Activated CD8-positive, alpha-beta T cell treated with anti-CD3 and anti-CD28 coated beads for 36 hours (primary cell): ENCODE measurements around the gene SPI1. TPM values are rescaled to one million over a fixed set of nuclear protein-coding genes. Genes with fewer than 3 reads are reported as not detected.

ENCODE experiments used
- ATAC-seq: fragments of 200-7000 bp; cut with Tn5 transposase; one replicate; pipeline ENCODE4 v1.10.0; 2021; ENCODE audit warnings: mild to moderate bottlenecking, moderate library complexity
- CTCF ChIA-PET: fragments of 350-600 bp; sonication (Branson Sonifier 250); formaldehyde crosslinking; loops from one replicate; lab custom pipeline; 2021; ENCODE audit warnings: antibody characterized with exemption; lab: Charles Lee
- POLR2A ChIA-PET: fragments of 350-600 bp; sonication (Branson Sonifier 250); formaldehyde crosslinking; loops from one replicate; lab custom pipeline; 2021; ENCODE audit warnings: antibody characterized with exemption; lab: Charles Lee
- DNase-seq: peaks from one replicate; pipeline ENCODE4 v3.0.0-alpha.2; 2020
- H3K27ac Mint-ChIP-seq: one replicate; pipeline ENCODE4 v1.8.0; 2021; ENCODE audit warnings: mild to moderate bottlenecking, mixed read lengths
- H3K27me3 Mint-ChIP-seq: one replicate; pipeline ENCODE4 v1.8.0; 2021; ENCODE audit warnings: mixed read lengths
- H3K36me3 Mint-ChIP-seq: one replicate; pipeline ENCODE4 v1.8.0; 2021; ENCODE audit warnings: low read depth, mixed read lengths
- H3K4me1 Mint-ChIP-seq: one replicate; pipeline ENCODE4 v1.8.0; 2021; ENCODE audit warnings: low read depth, mixed read lengths
- H3K4me3 Mint-ChIP-seq: one replicate; pipeline ENCODE4 v1.8.0; 2021; ENCODE audit warnings: mild to moderate bottlenecking, moderate library complexity, mixed read lengths
- H3K9me3 Mint-ChIP-seq: one replicate; pipeline ENCODE4 v1.8.0; 2021; ENCODE audit warnings: mixed read lengths
- intact Hi-C: fragments of 100-400 bp; cut with micrococcal nuclease; formaldehyde crosslinking; loops from one replicate; pipeline ENCODE4 v1.10.0; 2022
- total RNA-seq, 2 experiments: library from RNA; stranded (reverse); gene quantifications; one replicate each; pipeline ENCODE4 v1.2.3, GENCODE V29; 2021
- TF ChIP-seq, protein P1 (sequence below): fragments of 200-600 bp; IDR thresholded peaks from one replicate; pipeline ENCODE4 v1.8.0; 2022; ENCODE audit warnings: antibody characterized with exemption, mild to moderate bottlenecking

The SPI1 gene
- total RNA-seq, 2 experiments from 2014 or later: 0.25 TPM; not detected in 1

DNA sequence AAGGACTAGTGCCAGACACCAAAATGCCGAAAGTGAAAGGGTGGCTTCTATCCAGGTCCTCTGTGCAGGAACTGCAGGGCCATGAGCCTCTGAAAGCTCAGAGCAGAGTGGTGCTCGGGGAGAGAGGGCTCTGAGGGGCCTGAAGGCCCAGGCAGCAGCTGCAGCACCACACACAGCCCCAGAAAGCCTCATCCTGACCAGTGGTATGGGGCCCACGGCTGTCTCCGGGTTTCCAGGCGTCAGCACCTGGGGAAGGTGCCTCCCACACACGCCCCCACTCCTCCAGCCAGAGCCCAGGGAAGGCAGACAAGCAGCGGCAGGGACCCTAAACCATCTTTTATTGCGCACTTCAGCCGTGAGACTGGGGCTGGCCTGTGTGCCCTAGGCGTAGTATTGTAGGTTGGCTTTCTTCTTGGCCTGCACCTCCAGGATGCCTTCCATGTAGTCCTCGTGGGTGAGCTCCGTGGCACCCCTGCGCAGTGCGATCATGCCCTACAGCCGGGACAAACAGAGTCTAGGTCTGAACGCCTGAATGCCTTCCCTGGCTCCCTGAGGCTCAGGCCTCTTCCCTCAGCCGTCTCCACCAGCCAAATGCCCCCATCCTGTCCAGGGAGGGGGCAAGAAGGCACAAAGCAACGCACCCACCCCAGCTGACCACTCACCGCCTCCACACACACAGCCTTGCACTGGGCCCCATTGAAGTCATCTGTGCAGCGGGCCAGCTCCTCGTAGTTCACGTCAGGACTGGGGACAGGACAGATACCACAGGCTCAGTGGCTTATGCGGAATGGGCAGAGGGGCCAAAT lies 40.3 kb upstream of the SPI1 start:
- Mint-ChIP-seq H3K9me3 (no peaks in the 10 kb centered on the region), H3K36me3 (peaks cover 40% of the 10 kb centered on the region), H3K27me3 (no peaks in the 10 kb centered on the region), H3K4me1 (peaks cover under 1% of the 10 kb centered on the region), H3K4me3 (no peak overlapping the region), H3K27ac (no peak overlapping the region)
- TF ChIP-seq, protein P1, sequence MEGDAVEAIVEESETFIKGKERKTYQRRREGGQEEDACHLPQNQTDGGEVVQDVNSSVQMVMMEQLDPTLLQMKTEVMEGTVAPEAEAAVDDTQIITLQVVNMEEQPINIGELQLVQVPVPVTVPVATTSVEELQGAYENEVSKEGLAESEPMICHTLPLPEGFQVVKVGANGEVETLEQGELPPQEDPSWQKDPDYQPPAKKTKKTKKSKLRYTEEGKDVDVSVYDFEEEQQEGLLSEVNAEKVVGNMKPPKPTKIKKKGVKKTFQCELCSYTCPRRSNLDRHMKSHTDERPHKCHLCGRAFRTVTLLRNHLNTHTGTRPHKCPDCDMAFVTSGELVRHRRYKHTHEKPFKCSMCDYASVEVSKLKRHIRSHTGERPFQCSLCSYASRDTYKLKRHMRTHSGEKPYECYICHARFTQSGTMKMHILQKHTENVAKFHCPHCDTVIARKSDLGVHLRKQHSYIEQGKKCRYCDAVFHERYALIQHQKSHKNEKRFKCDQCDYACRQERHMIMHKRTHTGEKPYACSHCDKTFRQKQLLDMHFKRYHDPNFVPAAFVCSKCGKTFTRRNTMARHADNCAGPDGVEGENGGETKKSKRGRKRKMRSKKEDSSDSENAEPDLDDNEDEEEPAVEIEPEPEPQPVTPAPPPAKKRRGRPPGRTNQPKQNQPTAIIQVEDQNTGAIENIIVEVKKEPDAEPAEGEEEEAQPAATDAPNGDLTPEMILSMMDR: no peak
- ATAC-seq (no peak), DNase-seq (no peak)
- ChIA-PET CTCF (interaction anchor here (1.4 to 1.6 kb wide), 2 partner anchors 9 to 44 kb away, joined by 4 to 5 read pairs; no protein-coding TSS in a partner anchor), POLR2A (interaction anchor here (1.2 to 2.2 kb wide), 3 partner anchors 9 to 241 kb away, joined by 3 to 15 read pairs (median 9); partner anchors contain the start of genes ARFGAP2 and SLC39A13)
- intact Hi-C loops: no loop called here

DNA sequence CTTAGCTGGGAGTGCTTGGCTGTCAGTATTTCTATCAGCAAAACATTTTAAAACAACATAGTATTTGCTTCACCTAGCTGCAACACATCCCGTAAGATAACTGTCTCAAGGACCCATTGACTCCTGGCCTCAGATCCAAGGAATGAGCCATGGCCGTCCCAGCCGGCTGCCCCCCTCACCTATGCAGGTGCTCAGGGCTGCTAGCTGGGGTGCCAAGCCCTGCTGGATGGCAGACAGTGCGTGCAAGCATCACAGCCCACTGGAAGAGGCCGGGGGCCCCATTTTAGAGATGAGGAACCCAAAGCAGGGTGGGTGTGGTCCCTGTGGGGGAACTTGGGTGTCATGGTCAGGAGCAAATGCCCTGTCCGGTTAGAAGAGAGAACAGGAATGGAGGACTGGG lies 39.4 kb upstream of the SPI1 start:
- no peak overlapping the region for H3K4me3 Mint-ChIP-seq
- POLR2A ChIA-PET: interaction anchor here (1.1 to 2.2 kb wide), 4 partner anchors 8 to 241 kb away, joined by 3 to 15 read pairs (median 6); partner anchors contain the start of genes ARFGAP2 and SLC39A13
- H3K27me3 Mint-ChIP-seq: no peaks in the 10 kb centered on the region
- no peaks in the 10 kb centered on the region for H3K4me1 Mint-ChIP-seq
- H3K9me3 Mint-ChIP-seq: no peaks in the 10 kb centered on the region
- TF ChIP-seq, protein P1: no peak
- no peak for DNase-seq
- ATAC-seq: no peak
- peaks cover 33% of the 10 kb centered on the region for H3K36me3 Mint-ChIP-seq
- H3K27ac Mint-ChIP-seq: no peak overlapping the region
- CTCF ChIA-PET: interaction anchor here (1.4 to 2.2 kb wide), 2 partner anchors 44 kb away, joined by 5 to 7 read pairs; no protein-coding TSS in a partner anchor
- intact Hi-C loops: no loop called here

DNA sequence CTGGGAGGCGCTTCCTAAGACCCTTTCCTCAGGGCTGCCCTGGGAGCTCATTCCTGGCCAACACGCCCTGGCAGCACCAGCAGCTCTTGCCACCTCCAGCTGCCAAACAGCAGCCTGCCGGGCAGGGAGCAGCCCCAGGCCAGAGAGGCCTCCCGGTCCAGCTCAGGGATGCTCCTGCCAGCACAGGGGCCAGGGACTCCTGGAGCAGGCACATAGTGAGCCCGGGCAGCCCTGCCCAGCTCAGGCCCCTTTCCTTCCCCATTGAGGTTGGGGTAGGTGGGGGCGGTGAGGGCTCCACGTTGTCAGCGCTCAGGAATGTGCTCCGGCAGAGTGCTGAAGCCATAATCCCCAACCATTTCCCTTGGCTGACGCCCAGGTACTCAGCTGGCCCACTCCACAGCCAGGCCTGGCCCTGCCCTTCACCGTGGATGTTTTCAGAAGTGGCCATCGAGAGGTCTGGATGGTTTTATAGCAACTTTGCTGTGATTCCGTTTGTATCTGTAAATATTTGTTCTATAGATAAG lies 37.7 kb upstream of the SPI1 start:
- Mint-ChIP-seq H3K27me3 (no peaks in the 10 kb centered on the region), H3K4me1 (no peaks in the 10 kb centered on the region), H3K4me3 (no peak overlapping the region), H3K27ac (no peak overlapping the region), H3K9me3 (no peaks in the 10 kb centered on the region), H3K36me3 (peaks cover 25% of the 10 kb centered on the region)
- ChIA-PET POLR2A (interaction anchor here (0.6 to 2.2 kb wide), 3 partner anchors 9 to 167 kb away, joined by 3 to 18 read pairs (median 4); partner anchors contain the start of gene PSMC3), CTCF (interaction anchor here (2.2 kb wide), 1 partner anchor 42 kb away, joined by 7 read pairs; no protein-coding TSS in a partner anchor)
- ATAC-seq (no peak), DNase-seq (no peak)
- TF ChIP-seq, protein P1: no peak
- intact Hi-C loops: no loop called here

- Mint-ChIP-seq H3K36me3 (peaks cover 21% of the 10 kb centered on the region), H3K27me3 (no peaks in the 10 kb centered on the region), H3K27ac (no peak overlapping the region), H3K4me3 (no peak overlapping the region), H3K9me3 (no peaks in the 10 kb centered on the region), H3K4me1 (no peaks in the 10 kb centered on the region)
- no peak for DNase-seq
- no peak for ATAC-seq
- ChIA-PET CTCF (interaction anchor here (1.5 to 2.2 kb wide), 2 partner anchors 41 to 42 kb away, joined by 7 read pairs; no protein-coding TSS in a partner anchor), POLR2A (interaction anchor here (0.6 to 2.2 kb wide), 5 partner anchors 7 to 166 kb away, joined by 3 to 18 read pairs (median 4); partner anchors contain the start of gene PSMC3)
- intact Hi-C loops: no loop called here
- TF ChIP-seq, protein P1: no peak
These were observed 36.9 kb upstream of the SPI1 start for GRCh38 chr11:47415091-47415854.
